GM18517 (cell line): ENCODE measurements around the gene SLC35F1.

Experiments used
- ATAC-seq: cut with Tn5 transposase; IDR thresholded peaks from one replicate; pipeline ENCODE4 v1.9.1; 2021; ENCODE audit warnings: mild to moderate bottlenecking, moderate library complexity; ENCODE audit not compliant: unreplicated experiment

Gene SLC35F1

GRCh38 chr6:118305081-118305480, 398.0 kb downstream of the SLC35F1 start:
- ATAC-seq: no peak

- no peak for ATAC-seq
Measured at GRCh38 chr6:118306392-118307238, 399.6 kb downstream of the SLC35F1 start.

GRCh38 chr6:118307581-118307980, 400.5 kb downstream of the SLC35F1 start:
- ATAC-seq: no peak

- no peak for ATAC-seq
Measured at GRCh38 chr6:118309337-118310093, 402.5 kb downstream of the SLC35F1 start.

- no peak for ATAC-seq
Measured at GRCh38 chr6:118313208-118313607, 406.1 kb downstream of the SLC35F1 start.

- ATAC-seq: no peak
Measured at GRCh38 chr6:118313762-118314161, 406.7 kb downstream of the SLC35F1 start.

GRCh38 chr6:118316796-118317384, 409.8 kb downstream of the SLC35F1 start:
- no peak for ATAC-seq

GRCh38 chr6:118317581-118318563, 410.8 kb downstream of the SLC35F1 start:
- no peak for ATAC-seq

GRCh38 chr6:118318648-118319047, 411.6 kb downstream of the SLC35F1 start:
- no peak for ATAC-seq

GRCh38 chr6:118319416-118319815, 412.4 kb downstream of the SLC35F1 start:
- no peak for ATAC-seq

- no peak for ATAC-seq
Measured at GRCh38 chr6:118319894-118320649, 413.0 kb downstream of the SLC35F1 start.

- no peak for ATAC-seq
Measured at GRCh38 chr6:118320652-118321051, 413.6 kb downstream of the SLC35F1 start.

- no peak for ATAC-seq
Measured at GRCh38 chr6:118324116-118324515, 417.1 kb downstream of the SLC35F1 start.

- ATAC-seq: no peak
Measured at GRCh38 chr6:118325220-118325860, 418.3 kb downstream of the SLC35F1 start.

GRCh38 chr6:118326712-118327111, 419.6 kb downstream of the SLC35F1 start:
- no peak for ATAC-seq

GRCh38 chr6:118327237-118327636, 420.2 kb downstream of the SLC35F1 start:
- no peak for ATAC-seq

- no peak for ATAC-seq
Measured at GRCh38 chr6:118333772-118334171, 426.7 kb downstream of the SLC35F1 start.

- no peak for ATAC-seq
Measured at GRCh38 chr6:118334634-118335033, 427.6 kb downstream of the SLC35F1 start.

- ATAC-seq: no peak
Measured at GRCh38 chr6:118335325-118335816, 428.3 kb downstream of the SLC35F1 start.
